OCI-LY1 (cell line): ENCODE measurements around the gene KCNMA1.

Experiments used
- CTCF ChIP-seq: fragments of 200-600 bp; sonication (generic), shearing (Covaris generic); IDR thresholded peaks from 2 replicates; pipeline ENCODE4 v1.5.1; 2017; ENCODE audit warnings: mild to moderate bottlenecking, antibody characterized with exemption, low read length, moderate library complexity, mixed read lengths
- EZH2 ChIP-seq: fragments of 200-600 bp; sonication (generic), shearing (Covaris generic); IDR thresholded peaks from 2 replicates; pipeline ENCODE4 v1.8.0; 2017; ENCODE audit warnings: borderline replicate concordance, mixed run types, mild to moderate bottlenecking, antibody characterized with exemption, low read length, moderate library complexity, mixed read lengths

- TF ChIP-seq CTCF, result peak; percentile 66
- TF ChIP-seq EZH2, result no peak
Observed at GRCh38 chr10:77643795-77644468, 6.3 kb upstream of the KCNMA1 start.
